Globus pallidus (tissue), 1 donor: ENCODE data around the gene ARID3A.

Source experiments
- DNase-seq: peaks from one replicate; pipeline ENCODE4 v3.0.0-alpha.2; 2015; ENCODE audit warnings: low spot score

ARID3A gene

GRCh38 chr19:990119-990571, 64.3 kb downstream of the ARID3A start:
- DNase-seq: no peak

- DNase-seq: no peak
Measured at GRCh38 chr19:990746-991145, 64.9 kb downstream of the ARID3A start.

- no peak for DNase-seq
Measured at GRCh38 chr19:991174-991931, 65.5 kb downstream of the ARID3A start.

- DNase-seq: no peak
Measured at GRCh38 chr19:991932-992669, 66.3 kb downstream of the ARID3A start.

DNA sequence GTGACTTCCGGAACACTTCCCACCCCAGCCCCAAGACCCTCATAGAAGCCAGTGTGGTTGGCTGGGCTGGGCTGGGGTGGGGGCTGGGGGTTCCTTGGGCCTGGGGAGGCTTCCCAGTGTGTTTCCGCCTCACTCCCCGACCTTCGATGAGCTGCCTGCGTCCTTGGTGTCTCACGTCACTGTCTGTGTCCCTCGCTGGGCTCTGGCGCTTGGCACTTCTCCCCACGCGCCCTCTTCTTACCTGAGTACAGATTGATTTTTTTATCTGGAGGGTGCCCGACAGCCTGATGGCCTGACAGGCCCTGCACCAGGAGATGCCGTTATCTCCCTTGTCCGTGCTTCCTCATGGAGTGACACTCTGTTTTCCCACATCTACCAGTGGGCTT, 66.8 kb downstream of the ARID3A start:
- no peak for DNase-seq

DNA sequence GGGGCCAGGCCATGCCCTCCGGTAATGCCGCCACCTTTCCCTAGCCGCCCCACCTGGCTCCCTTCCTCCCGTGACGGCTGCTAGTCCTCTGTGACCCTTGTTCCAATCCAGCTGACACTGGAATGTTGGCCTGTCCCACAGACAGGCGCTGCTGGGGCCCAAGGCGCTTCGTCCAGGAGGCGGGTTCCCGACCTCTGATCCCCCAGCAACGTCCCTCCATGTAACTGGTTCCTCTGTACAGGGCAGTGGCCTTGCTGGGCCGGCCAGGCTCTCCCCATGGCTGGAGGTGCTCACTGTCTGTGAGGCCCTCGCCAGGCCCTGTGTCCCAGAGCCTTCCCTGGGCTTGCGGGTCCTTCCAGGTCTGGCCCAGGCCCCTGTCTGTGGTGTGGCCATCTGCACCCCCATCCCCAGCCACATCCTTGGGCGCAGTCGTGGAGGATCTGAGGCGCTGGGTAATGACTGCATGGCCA, 67.6 kb downstream of the ARID3A start:
- no peak for DNase-seq

- DNase-seq: no peak
Measured at GRCh38 chr19:993831-994393, 68.1 kb downstream of the ARID3A start.

DNA sequence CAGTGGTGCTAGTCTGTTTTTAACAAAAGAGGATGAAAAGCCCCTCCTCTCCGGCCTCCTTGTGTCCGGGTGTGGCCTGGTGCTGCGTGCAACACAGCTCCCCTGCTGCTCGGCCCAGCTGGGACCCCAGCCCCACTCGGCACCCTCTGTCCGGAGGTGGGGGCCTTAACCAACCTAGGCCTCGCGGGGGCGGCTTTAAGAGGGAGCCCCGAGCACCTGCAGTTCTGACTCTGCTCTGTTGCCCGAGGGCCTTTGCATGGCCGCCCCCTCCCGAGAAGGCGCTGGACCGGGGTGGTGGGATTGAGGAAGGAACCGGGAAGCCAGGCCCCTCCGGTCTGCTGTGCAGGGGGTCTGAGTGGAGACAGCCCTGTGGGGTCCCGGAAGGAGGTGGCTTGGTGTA, 68.7 kb downstream of the ARID3A start:
- DNase-seq: no peak

DNA sequence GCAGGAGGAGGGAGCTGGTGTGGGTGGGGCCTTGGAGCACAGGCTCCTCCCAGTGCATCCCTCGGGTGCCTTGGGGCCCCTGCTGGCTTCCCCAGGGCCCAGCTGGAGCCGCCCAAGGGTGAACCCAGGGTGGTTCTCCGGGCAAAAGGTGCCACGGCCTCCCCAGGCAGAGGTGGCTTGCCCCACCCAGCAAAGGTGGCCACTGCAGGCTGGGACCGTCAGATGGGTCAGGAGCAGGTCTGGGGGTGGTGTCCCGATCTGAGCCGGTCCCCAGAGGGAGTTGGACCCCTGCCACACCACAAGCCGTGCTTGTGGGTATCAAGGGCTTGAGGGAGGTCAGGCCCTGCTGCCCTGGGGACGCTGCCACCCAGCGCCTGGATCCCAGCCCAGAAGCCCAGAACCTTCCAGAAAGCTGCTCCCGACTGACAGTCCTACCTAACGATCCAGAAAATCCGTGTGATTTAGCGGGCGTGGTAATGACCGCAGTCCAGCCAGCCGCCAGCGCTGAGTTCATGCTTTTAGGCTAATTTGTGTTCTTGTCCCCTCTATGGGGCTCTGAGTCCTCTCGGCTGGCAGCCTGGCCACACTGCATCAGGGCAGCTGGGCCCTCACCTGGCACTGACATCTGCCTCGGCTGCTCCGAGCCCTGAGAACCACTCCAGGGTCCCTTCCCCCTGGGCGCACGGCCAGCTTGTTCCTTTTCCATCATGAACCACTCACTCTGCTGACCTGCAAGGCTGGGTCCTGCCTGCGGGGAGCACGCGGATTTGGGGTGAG, 69.4 kb downstream of the ARID3A start:
- no peak for DNase-seq

DNA sequence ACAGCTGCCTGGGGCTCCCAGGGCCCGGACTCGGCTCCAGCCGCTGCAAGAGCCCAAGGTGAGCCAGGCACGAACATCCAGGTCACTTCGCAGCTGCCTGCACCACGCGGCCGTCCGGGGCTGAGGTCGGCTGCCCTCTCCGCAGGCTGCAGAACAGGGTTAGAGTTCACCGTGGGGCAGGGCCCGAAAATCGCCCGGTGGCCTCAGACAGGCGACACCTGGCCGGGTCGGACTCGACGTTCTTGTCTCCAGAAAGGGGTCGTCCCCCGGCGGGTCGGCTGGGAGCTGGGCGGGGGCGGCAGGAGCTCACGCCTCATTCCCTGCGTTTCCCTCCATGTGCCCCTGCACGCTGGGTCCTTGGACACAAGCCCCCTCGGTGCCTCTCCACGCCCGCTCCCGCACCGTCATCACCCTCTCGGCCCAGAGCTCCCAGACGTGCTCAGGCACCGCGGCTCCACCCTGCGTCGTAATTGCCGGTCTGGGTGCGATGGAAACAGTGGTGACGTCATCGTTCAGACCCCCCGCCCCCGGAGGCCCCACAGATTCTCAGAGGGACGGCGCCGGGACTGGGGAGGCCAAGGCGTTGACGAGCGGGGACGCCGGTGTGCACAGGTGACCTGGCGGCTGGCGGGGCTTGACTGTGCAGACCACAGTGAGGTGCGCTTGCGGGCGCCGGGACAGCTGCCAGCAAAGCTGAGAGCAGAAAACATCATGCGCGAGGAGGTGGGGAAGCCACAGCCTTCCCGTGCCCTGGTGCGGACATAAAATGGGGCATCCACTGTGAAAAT, 70.4 kb downstream of the ARID3A start:
- no peak for DNase-seq

GRCh38 chr19:998064-998463, 72.2 kb downstream of the ARID3A start:
- no peak for DNase-seq

GRCh38 chr19:999379-999719, 73.5 kb downstream of the ARID3A start:
- no peak for DNase-seq

GRCh38 chr19:1000095-1000494, 74.3 kb downstream of the ARID3A start, which contains the start of gene GRIN3B:
GRIN3B (plus strand) TSS chr19:1000419; CDS start chr19:1000438, 19 bp downstream.
- no peak for DNase-seq

GRCh38 chr19:1000591-1001537, 75.0 kb downstream of the ARID3A start:
- DNase-seq: no peak

DNA sequence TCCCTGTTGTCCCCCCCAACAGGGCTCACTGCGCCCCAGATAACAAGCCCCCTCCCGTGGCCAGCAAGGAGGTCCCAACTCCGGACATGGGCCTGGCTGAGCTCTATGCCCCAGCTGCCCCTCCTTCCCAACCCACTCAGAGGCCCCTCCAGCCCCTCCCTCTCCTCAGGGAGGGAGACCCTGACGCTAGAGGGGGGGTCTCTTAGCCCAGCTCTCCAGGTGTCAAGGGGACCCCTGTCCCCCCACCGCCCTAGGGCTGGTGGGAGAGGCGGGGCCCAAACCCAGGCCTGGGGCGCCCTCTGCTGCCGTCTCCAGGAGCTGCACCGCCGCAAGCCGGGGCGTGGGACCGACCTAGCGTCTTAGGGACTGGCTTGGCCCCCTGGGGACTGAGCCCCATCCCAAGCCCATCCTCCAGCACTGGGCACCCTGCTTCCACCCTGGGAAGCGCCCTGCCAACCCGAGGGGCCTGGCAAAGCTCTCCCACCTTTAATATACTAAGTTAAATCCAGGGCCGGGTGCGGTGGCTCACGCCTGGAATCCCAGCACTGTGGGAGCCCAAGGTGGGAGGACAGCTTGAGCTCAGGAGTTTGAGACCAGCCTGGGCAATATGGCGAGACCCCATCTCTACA, 75.8 kb downstream of the ARID3A start:
- no peak for DNase-seq

DNA sequence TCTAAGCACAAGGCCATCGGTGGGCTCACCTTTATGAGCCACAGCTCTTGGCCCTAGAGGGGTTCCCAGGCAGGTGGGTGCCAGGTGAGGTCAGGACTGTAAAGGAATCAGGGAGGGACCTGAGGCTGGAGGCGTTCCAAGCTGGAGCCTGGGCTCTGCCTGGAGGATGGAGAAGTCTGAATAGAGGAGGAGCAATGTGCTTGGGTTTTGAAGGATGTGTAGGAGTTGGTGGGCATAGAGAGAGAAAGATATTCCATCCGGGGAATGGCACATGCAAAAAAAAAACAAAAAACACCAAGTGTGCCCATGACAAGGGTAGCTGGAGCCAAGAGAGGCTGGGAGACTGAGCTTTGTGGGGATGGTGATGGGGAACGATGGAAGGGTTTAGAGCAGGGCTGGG, 76.8 kb downstream of the ARID3A start:
- DNase-seq: no peak

- DNase-seq: no peak
Measured at GRCh38 chr19:1003283-1003682, 77.4 kb downstream of the ARID3A start.

- no peak for DNase-seq
Measured at GRCh38 chr19:1004204-1004802, 78.5 kb downstream of the ARID3A start.
